ENCODE data around the gene HFM1.

GRCh38 chr1:91245435-91245834 lies 159.2 kb downstream of the HFM1 start:
- no peak for TF ChIP-seq CTCF (conservative IDR thresholded peaks at IDR 0.05; ENCODE audit: low read length)
- TF ChIP-seq EZH2phosphoT487 (IDR thresholded peaks at IDR 0.05; ENCODE audit: borderline replicate concordance, low read depth, low read length) = no peak

All from OCI-LY7 (cell line).